AG04449 (cell line): Measurements from ENCODE around the gene PNPLA7.
"Not testable (repeated sequence)": the region's sequence is repeated elsewhere in the genome, so short reads cannot be mapped to it uniquely, and the experiment has no call there.

ENCODE experiments used
- CTCF ChIA-PET: fragments of 350-600 bp; formaldehyde crosslinking; extraction: SDS; loops from one replicate; lab custom pipeline; 2021; ENCODE audit warnings: antibody characterized with exemption; lab: Yijun Ruan, JAX
- POLR2A ChIA-PET: fragments of 400-600, 350-600 bp; formaldehyde crosslinking; extraction: SDS; loops from one replicate; lab custom pipeline; 2020; ENCODE audit warnings: antibody characterized with exemption, inconsistent platforms; lab: Yijun Ruan, JAX
- DNase-seq: peaks from one replicate; pipeline ENCODE4 v3.0.0-alpha.2; 2010; ENCODE audit warnings: low read depth, low spot score
- H3K4me3 ChIP-seq: 2 replicates; pipeline ENCODE4 v1.5.1; 2011; ENCODE audit warnings: low read depth, mild to moderate bottlenecking, control low read depth, low read length
- CTCF ChIP-seq: IDR thresholded peaks from one replicate; pipeline ENCODE4 v1.5.1; 2011; ENCODE audit warnings: mild to moderate bottlenecking, moderate library complexity, low read length, control low read depth, inconsistent platforms; ENCODE audit not compliant: insufficient read depth; ENCODE audit errors: missing control alignments

Gene PNPLA7

GRCh38 chr9:137476856-137477255 is 73.3 kb downstream of the PNPLA7 start:
- TF ChIP-seq CTCF = no peak
- no peak for DNase-seq
- no peak overlapping the region for H3K4me3 ChIP-seq
- ChIA-PET POLR2A (no interaction called here), CTCF (no interaction called here)

- no peak overlapping the region for H3K4me3 ChIP-seq
- POLR2A ChIA-PET = no interaction called here
- CTCF ChIA-PET = interaction anchor here (1.4 kb wide), 1 partner anchor 53 kb away, joined by 3 read pairs; the partner anchor contains the start of genes EXD3 and NOXA1
Measured at GRCh38 chr9:137475666-137476065, 74.5 kb downstream of the PNPLA7 start.

GRCh38 chr9:137474271-137474670 is 75.9 kb downstream of the PNPLA7 start:
- H3K4me3 ChIP-seq = no peak overlapping the region
- TF ChIP-seq CTCF = no peak
- ChIA-PET CTCF (interaction anchor here (1.4 to 1.5 kb wide), 2 partner anchors 12 to 52 kb away, joined by 3 read pairs; partner anchors contain the start of genes EXD3 and NOXA1), POLR2A (no interaction called here)
- no peak for DNase-seq

More at GRCh38 chr9:137475666-137476065, 74.5 kb downstream of the PNPLA7 start:
- DNase-seq = no peak
- TF ChIP-seq CTCF = no peak

GRCh38 chr9:137470785-137471184 is 79.4 kb downstream of the PNPLA7 start:
- POLR2A ChIA-PET = interaction anchor here (0.8 kb wide), 1 partner anchor 8 kb away, joined by 3 read pairs; no protein-coding TSS in a partner anchor
- no peak for TF ChIP-seq CTCF
- no peak for DNase-seq
- no peak overlapping the region for H3K4me3 ChIP-seq
- CTCF ChIA-PET = no interaction called here

GRCh38 chr9:137467896-137468295 is 82.3 kb downstream of the PNPLA7 start:
- H3K4me3 ChIP-seq = no peak overlapping the region
- ChIA-PET CTCF (no interaction called here), POLR2A (no interaction called here)
- no peak for TF ChIP-seq CTCF
- no peak for DNase-seq

- CTCF ChIA-PET = no interaction called here
- H3K4me3 ChIP-seq = no peak overlapping the region
- POLR2A ChIA-PET = no interaction called here
- TF ChIP-seq CTCF = no peak
- DNase-seq = no peak
Measured at GRCh38 chr9:137467161-137467581, 83.0 kb downstream of the PNPLA7 start.

GRCh38 chr9:137466389-137467085 is 83.7 kb downstream of the PNPLA7 start:
- POLR2A ChIA-PET, CTCF ChIA-PET, H3K4me3 ChIP-seq, DNase-seq: not testable (repeated sequence)
